OCI-LY7 (cell line): ENCODE measurements around the gene CRB1. TPM values are rescaled to one million over a fixed set of nuclear protein-coding genes. Genes with fewer than 3 reads are reported as not detected.

Source experiments
- BruUV-seq: library from RNA; stranded (reverse); fragments of 400-500 nt; replicated peaks from 2 replicates; lab custom pipeline; 2021; lab: Mats Ljungman, UMichigan
- CTCF ChIA-PET: fragments of 300-600 bp; sonication (Branson Sonifier 250); formaldehyde crosslinking; loops from one replicate; lab custom pipeline; 2022; ENCODE audit warnings: antibody characterized with exemption; ENCODE audit not compliant: unreplicated experiment; lab: Charles Lee
- POLR2A ChIA-PET: fragments of 300-600 bp; sonication (Branson Sonifier 250); formaldehyde crosslinking; loops from one replicate; lab custom pipeline; 2022; ENCODE audit warnings: antibody characterized with exemption; lab: Charles Lee
- DNase-seq: peaks from one replicate; pipeline ENCODE4 v3.0.0-alpha.2; 2015; ENCODE audit warnings: low spot score
- H2AFZ ChIP-seq: fragments of 200-600 bp; sonication (generic), shearing (Covaris generic); 2 replicates; pipeline ENCODE4 v1.6.1; 2014; ENCODE audit warnings: mild to moderate bottlenecking, antibody characterized with exemption, low read length, moderate library complexity
- H3K27ac ChIP-seq: fragments of 200-600 bp; sonication (generic); 2 replicates; pipeline ENCODE4 v1.5.1; 2014; ENCODE audit warnings: mixed run types, low read depth, mild to moderate bottlenecking, moderate library complexity, low read length, inconsistent platforms; ENCODE audit not compliant: poor library complexity, severe bottlenecking
- H3K36me3 ChIP-seq: fragments of 200-600 bp; sonication (generic); 2 replicates; pipeline ENCODE4 v1.6.1; 2014; ENCODE audit warnings: mild to moderate bottlenecking, antibody characterized with exemption, low read length, moderate library complexity, mixed read lengths; ENCODE audit not compliant: insufficient read depth
- H3K4me1 ChIP-seq: fragments of 200-600 bp; sonication (generic); 2 replicates; pipeline ENCODE4 v1.5.1; 2014; ENCODE audit warnings: mild to moderate bottlenecking, low read length; ENCODE audit not compliant: insufficient read depth, poor library complexity, severe bottlenecking
- H3K4me2 ChIP-seq: fragments of 200-600 bp; sonication (generic); 2 replicates; pipeline ENCODE4 v1.6.1; 2014; ENCODE audit warnings: mild to moderate bottlenecking, low read length
- H3K4me3 ChIP-seq: fragments of 200-600 bp; sonication (generic); 2 replicates; pipeline ENCODE4 v1.5.1; 2014; ENCODE audit warnings: mild to moderate bottlenecking, low read depth, low read length; ENCODE audit not compliant: poor library complexity, severe bottlenecking
- H3K79me2 ChIP-seq: fragments of 200-600 bp; sonication (generic); 2 replicates; pipeline ENCODE4 v1.6.1; 2016; ENCODE audit warnings: low read depth, mild to moderate bottlenecking, low read length, moderate library complexity, mixed read lengths; ENCODE audit not compliant: insufficient read depth
- H3K9me2 ChIP-seq: fragments of 200-600 bp; sonication (generic); 2 replicates; pipeline ENCODE4 v1.6.1; 2016; ENCODE audit warnings: mild to moderate bottlenecking, low read length, mixed read lengths; ENCODE audit not compliant: insufficient read depth
- H3K9me3 ChIP-seq: fragments of 200-600 bp; sonication (generic); 2 replicates; pipeline ENCODE4 v1.6.1; 2014; ENCODE audit warnings: mild to moderate bottlenecking, mixed run types, low read length, mixed read lengths
- H4K20me1 ChIP-seq: fragments of 200-600 bp; sonication (generic); 2 replicates; pipeline ENCODE4 v1.6.1; 2014; ENCODE audit warnings: mild to moderate bottlenecking, antibody characterized with exemption, low read length, moderate library complexity, mixed read lengths; ENCODE audit not compliant: insufficient read depth
- CTCF ChIP-seq: fragments of 200-600 bp; sonication (generic); conservative IDR thresholded peaks from 2 replicates; pipeline ENCODE4 v1.5.1; 2014; ENCODE audit warnings: mild to moderate bottlenecking, antibody characterized with exemption, low read length, moderate library complexity, mixed read lengths
- EZH2phosphoT487 ChIP-seq: fragments of 200-600 bp; sonication (generic); IDR thresholded peaks from 2 replicates; pipeline ENCODE4 v1.6.1; 2018; ENCODE audit warnings: low read depth, borderline replicate concordance, mild to moderate bottlenecking, mixed run types, antibody characterized with exemption, low read length, moderate library complexity, mixed read lengths
- intact Hi-C: fragments of 100-400 bp; cut with micrococcal nuclease; formaldehyde crosslinking; loops from one replicate; pipeline ENCODE4 v1.10.0; 2022; ENCODE audit not compliant: unreplicated experiment
- total RNA-seq, 2 experiments: library from RNA; depleted of rRNA in 1 of 2; stranded (reverse); fragments of >200 nt in 1 of 2; shearing (Covaris generic) in 1 of 2; gene quantifications; 2 replicates each; pipeline ENCODE4 v1.2.3, GENCODE V29; 2014 to 2022

CRB1 gene
- total RNA-seq, 2 experiments from 2014 or later = 0.25 TPM; not detected in 1

DNA sequence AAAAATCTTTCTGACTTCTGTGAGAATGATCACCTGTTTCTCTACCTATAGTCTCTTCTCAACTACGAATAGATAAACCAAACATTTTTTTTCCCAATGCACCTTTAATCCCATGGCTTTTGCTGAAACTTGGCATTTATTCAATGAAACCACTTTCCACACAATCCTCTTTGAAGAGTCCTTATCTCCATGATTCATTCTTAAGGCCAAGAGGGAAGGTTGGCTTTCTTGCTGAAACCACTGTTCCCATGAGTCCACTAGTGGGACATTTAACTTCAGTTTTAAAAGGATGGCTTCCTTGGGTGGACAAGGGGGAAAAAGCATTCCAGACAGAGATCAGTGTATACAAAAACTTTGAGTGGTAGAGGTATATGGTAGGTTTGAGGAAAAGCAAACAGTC is 73.6 kb downstream of the CRB1 start:
- no peak for TF ChIP-seq CTCF
- TF ChIP-seq EZH2phosphoT487 = no peak
- H2AFZ ChIP-seq = no peak overlapping the region
- no peaks in the 10 kb centered on the region for H3K9me3 ChIP-seq
- no peaks in the 10 kb centered on the region for H3K36me3 ChIP-seq
- no peaks in the 10 kb centered on the region for H4K20me1 ChIP-seq
- H3K4me2 ChIP-seq = no peak overlapping the region
- no peak for DNase-seq
- no peaks in the 10 kb centered on the region for H3K9me2 ChIP-seq
- H3K4me3 ChIP-seq = no peak overlapping the region
- H3K27ac ChIP-seq = no peak overlapping the region
- no peaks in the 10 kb centered on the region for H3K4me1 ChIP-seq
- ChIA-PET CTCF (no interaction called here), POLR2A (no interaction called here)
- no peaks in the 10 kb centered on the region for H3K79me2 ChIP-seq
- intact Hi-C loops = no loop called here
- no TSS peak for BruUV-seq

GRCh38 chr1:197342044-197342565 is 74.1 kb downstream of the CRB1 start:
- H3K36me3 ChIP-seq = no peaks in the 10 kb centered on the region
- CTCF ChIA-PET = no interaction called here
- no TSS peak for BruUV-seq
- no peak overlapping the region for H3K27ac ChIP-seq
- DNase-seq = no peak
- H3K4me3 ChIP-seq = no peak overlapping the region
- H3K4me2 ChIP-seq = no peak overlapping the region
- POLR2A ChIA-PET = no interaction called here
- no peaks in the 10 kb centered on the region for H3K4me1 ChIP-seq
- TF ChIP-seq CTCF (no peak), EZH2phosphoT487 (no peak)
- H3K79me2 ChIP-seq = no peaks in the 10 kb centered on the region
- no peaks in the 10 kb centered on the region for H3K9me2 ChIP-seq
- no peak overlapping the region for H2AFZ ChIP-seq
- no peaks in the 10 kb centered on the region for H4K20me1 ChIP-seq
- no peaks in the 10 kb centered on the region for H3K9me3 ChIP-seq
- intact Hi-C loops = no loop called here

GRCh38 chr1:197342669-197343068 is 74.6 kb downstream of the CRB1 start:
- BruUV-seq = no TSS peak
- POLR2A ChIA-PET = interaction anchor here (1.3 kb wide), 1 partner anchor 10 kb away, joined by 5 read pairs; no protein-coding TSS in a partner anchor
- Histone ChIP-seq H3K4me3 (no peak overlapping the region), H3K4me1 (no peaks in the 10 kb centered on the region), H3K36me3 (no peaks in the 10 kb centered on the region), H2AFZ (no peak overlapping the region), H3K79me2 (no peaks in the 10 kb centered on the region), H3K4me2 (no peak overlapping the region), H4K20me1 (no peaks in the 10 kb centered on the region), H3K9me3 (no peaks in the 10 kb centered on the region), H3K9me2 (no peaks in the 10 kb centered on the region), H3K27ac (no peak overlapping the region)
- intact Hi-C loops = no loop called here
- no peak for DNase-seq
- TF ChIP-seq CTCF (no peak), EZH2phosphoT487 (no peak)
- CTCF ChIA-PET = no interaction called here
